OCI-LY1 (cell line): ENCODE data around the gene CFAP46.

Source experiments
- EZH2 ChIP-seq: fragments of 200-600 bp; sonication (generic), shearing (Covaris generic); IDR thresholded peaks from 2 replicates; pipeline ENCODE4 v1.8.0; 2017; ENCODE audit warnings: borderline replicate concordance, mixed run types, mild to moderate bottlenecking, antibody characterized with exemption, low read length, moderate library complexity, mixed read lengths
- TF ChIP-seq, protein P1 (sequence below): fragments of 200-600 bp; sonication (generic), shearing (Covaris generic); IDR thresholded peaks from 2 replicates; pipeline ENCODE4 v1.5.1; 2017; ENCODE audit warnings: mild to moderate bottlenecking, antibody characterized with exemption, low read length, moderate library complexity, mixed read lengths

DNA sequence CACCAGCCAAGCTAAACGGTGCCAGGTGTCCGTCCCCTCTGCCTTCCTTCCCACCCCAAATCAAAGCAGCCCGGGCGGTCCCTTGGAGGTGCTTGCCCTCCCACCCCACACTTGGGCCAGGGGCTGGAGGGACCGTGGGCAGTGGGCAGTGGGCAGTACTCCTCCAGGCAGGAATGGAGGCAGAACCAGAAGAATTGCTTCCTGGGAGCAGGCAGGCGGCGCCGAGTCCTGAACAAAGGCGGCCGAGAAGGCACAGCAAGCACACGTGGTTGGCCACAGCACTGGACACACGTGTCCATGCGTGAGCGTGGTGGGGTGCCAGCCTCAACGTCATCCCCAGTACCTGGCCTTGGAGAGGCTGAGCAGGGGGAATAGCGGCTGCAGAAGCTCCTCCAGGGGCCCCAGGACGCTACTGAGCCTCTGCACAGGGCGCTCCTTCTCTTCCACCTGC, 108.0 kb downstream of the CFAP46 start:
- no peak for TF ChIP-seq EZH2
- TF ChIP-seq, protein P1, sequence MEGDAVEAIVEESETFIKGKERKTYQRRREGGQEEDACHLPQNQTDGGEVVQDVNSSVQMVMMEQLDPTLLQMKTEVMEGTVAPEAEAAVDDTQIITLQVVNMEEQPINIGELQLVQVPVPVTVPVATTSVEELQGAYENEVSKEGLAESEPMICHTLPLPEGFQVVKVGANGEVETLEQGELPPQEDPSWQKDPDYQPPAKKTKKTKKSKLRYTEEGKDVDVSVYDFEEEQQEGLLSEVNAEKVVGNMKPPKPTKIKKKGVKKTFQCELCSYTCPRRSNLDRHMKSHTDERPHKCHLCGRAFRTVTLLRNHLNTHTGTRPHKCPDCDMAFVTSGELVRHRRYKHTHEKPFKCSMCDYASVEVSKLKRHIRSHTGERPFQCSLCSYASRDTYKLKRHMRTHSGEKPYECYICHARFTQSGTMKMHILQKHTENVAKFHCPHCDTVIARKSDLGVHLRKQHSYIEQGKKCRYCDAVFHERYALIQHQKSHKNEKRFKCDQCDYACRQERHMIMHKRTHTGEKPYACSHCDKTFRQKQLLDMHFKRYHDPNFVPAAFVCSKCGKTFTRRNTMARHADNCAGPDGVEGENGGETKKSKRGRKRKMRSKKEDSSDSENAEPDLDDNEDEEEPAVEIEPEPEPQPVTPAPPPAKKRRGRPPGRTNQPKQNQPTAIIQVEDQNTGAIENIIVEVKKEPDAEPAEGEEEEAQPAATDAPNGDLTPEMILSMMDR: no peak
